ENCODE measurements around the gene OR4B1. TPM values are rescaled to one million over a fixed set of nuclear protein-coding genes. Genes with fewer than 3 reads are reported as not detected.

The OR4B1 gene, protein sequence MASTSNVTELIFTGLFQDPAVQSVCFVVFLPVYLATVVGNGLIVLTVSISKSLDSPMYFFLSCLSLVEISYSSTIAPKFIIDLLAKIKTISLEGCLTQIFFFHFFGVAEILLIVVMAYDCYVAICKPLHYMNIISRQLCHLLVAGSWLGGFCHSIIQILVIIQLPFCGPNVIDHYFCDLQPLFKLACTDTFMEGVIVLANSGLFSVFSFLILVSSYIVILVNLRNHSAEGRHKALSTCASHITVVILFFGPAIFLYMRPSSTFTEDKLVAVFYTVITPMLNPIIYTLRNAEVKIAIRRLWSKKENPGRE
- not detected in 2 replicates for total RNA-seq

DNA sequence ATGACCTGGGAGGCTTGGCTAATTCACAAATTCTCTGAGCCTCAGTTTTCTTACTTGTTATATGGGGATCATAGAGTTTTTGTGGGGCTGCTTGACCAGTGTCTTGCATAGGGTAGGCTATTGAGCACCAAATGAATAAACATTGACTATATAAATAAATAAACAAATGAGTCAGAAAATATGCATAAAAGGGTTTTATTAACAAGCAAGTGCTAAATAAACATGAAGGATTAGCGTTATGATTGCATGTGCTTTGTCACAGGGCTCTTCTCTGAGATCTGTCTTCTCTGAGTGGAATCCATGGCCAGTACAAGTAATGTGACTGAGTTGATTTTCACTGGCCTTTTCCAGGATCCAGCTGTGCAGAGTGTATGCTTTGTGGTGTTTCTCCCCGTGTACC lies at the start of gene OR4B1:
Gene OR4B1, plus strand, starts transcription at position 301 of the 400 bp plus-strand sequence. Its CDS starts 0 bp downstream, at position 301.

DNA sequence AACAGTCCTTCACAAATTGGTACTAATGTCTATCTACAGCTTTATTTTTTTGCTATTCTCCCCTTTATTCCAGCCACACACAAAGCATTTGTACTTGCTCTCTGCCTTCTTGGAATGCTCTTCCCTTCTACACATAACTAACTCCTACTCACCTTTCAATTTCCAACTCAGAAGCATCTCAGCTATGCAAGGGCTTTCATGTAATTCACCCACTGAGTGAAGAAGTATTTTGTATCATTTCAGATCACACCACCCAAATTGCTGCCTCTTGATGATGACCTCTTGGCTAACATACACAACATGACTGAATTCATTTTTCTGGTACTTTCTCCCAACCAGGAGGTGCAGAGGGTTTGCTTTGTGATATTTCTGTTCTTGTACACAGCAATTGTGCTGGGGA lies 28.2 kb downstream of the OR4B1 start, which contains the start of gene OR4X2:
Gene OR4X2, plus strand, starts transcription at position 301 of the 400 bp plus-strand sequence. Its CDS starts 0 bp downstream, at position 301.

DNA sequence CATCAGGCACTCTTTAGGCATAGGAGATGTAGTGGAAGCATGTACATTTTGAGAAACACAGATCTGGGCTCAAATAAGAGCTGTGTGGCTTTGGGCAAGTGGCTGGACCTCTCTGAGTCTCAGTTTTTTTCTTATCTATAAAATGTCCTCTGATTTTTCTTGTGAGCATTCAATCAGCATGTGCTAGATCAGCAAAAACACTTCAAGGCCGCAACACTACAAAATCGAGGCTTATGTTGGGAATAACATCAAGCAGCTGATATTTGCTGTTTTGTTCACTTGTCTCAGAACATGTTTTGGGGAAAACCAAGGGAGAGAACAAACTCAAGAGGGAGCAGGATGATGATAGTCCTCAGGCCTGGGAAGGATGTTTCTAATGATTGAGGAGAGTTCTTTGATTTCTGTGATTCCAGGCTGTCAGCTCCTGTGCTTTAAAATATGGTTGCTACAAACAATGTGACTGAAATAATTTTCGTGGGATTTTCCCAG lies 46.9 kb downstream of the OR4B1 start, which contains the start of gene OR4X1:
Gene OR4X1, plus strand, starts transcription at position 439 of the 489 bp plus-strand sequence. Its CDS starts 0 bp downstream, at position 439.

Other genes starting within 250 kb of the OR4B1 start
- 10.2 and 11.1 TPM in 2 replicates for gene PTPRJ, start 236.3 kb upstream of the OR4B1 start, total RNA-seq
- gene OR4X2, start 28.3 kb downstream of the OR4B1 start, total RNA-seq = not detected in 2 replicates
- not detected in 2 replicates for gene OR4X1, start 47.1 kb downstream of the OR4B1 start, total RNA-seq
- gene OR4S1, start 89.4 kb downstream of the OR4B1 start, total RNA-seq = not detected in 2 replicates
- gene OR4C3, start 108.1 kb downstream of the OR4B1 start, total RNA-seq = not detected in 2 replicates
- not detected in 2 replicates for gene OR4C5, start 149.7 kb downstream of the OR4B1 start, total RNA-seq

Measured in hair follicle dermal papilla cell (primary cell).